Upper lobe of left lung (tissue), 6 donors: Measurements from ENCODE around the gene HDHD5. TPM values are rescaled to one million over a fixed set of nuclear protein-coding genes. Genes with fewer than 3 reads are reported as not detected.

Source experiments
- ATAC-seq, 2 donors: fragments of 200-7000 bp; cut with Tn5 transposase; one replicate each; pipeline ENCODE4 v1.9.1; 2022; ENCODE audit warnings: mild to moderate bottlenecking in 2 of 2, moderate library complexity in 2 of 2; ENCODE audit not compliant: low FRiP score in 2 of 2
- DNase-seq, 2 donors: peaks; one replicate each; pipeline ENCODE4 v3.0.0-alpha.2; 2019 to 2020
- H3K27ac ChIP-seq, 4 donors: fragments of 200-600 bp; sonication (generic); one replicate each; pipeline ENCODE4 v1.5.1; 2016 to 2019
- H3K27me3 ChIP-seq, 4 donors: fragments of 200-600 bp; sonication (generic); one replicate each; pipeline ENCODE4 v1.5.1; 2017 to 2019
- H3K36me3 ChIP-seq, 4 donors: fragments of 200-600 bp; sonication (generic); one replicate each; pipeline ENCODE4 v1.5.1; 2016 to 2019
- H3K4me1 ChIP-seq, 4 donors: fragments of 200-600 bp; sonication (generic); one replicate each; pipeline ENCODE4 v1.5.1; 2018 to 2019
- H3K4me3 ChIP-seq, 4 donors: fragments of 200-600 bp; sonication (generic); one replicate each; pipeline ENCODE4 v1.5.1; 2017 to 2019; ENCODE audit warnings: mild to moderate bottlenecking in 2 of 4, moderate library complexity in 1 of 4
- H3K9me3 ChIP-seq, 4 donors: fragments of 200-600 bp; sonication (generic); one replicate each; pipeline ENCODE4 v1.5.1; 2018 to 2019
- CTCF ChIP-seq, 6 experiments: fragments of 450-650 bp in 4 of 6; fragments of 200-600 bp in 2 of 6; sonication (generic) in 2 of 6; IDR thresholded peaks; one replicate each; pipeline ENCODE4 v1.5.1; 2016 to 2019; ENCODE audit warnings: antibody characterized with exemption in 6 of 6
- EP300 ChIP-seq, 4 donors: sonication (generic); formaldehyde crosslinking; IDR thresholded peaks; one replicate each; pipeline ENCODE4 v1.5.1; 2017; ENCODE audit warnings: antibody characterized with exemption in 4 of 4, control low read depth in 2 of 4
- POLR2A ChIP-seq, 4 donors: fragments of 450-650 bp; IDR thresholded peaks; one replicate each; pipeline ENCODE4 v1.5.1; 2016 to 2017; ENCODE audit warnings: antibody characterized with exemption in 4 of 4, mild to moderate bottlenecking in 2 of 4
- POLR2AphosphoS5 ChIP-seq, 2 donors: sonication (generic); formaldehyde crosslinking; IDR thresholded peaks; one replicate each; pipeline ENCODE4 v1.5.1; 2017; ENCODE audit warnings: antibody characterized with exemption in 2 of 2
- WGBS, 2 donors: methylation state at CpG; one replicate each; pipeline ENCODE4 v1.1.5; 2017 to 2018; 5-methylcytosine and 5-hydroxymethylcytosine counted together
- total RNA-seq, 6 donors: library from RNA; depleted of rRNA in 4 of 6; stranded (reverse); fragments of >200 nt in 4 of 6; gene quantifications; one replicate each; pipeline versions ENCODE4 v1.1.0 to v1.2.1, GENCODE V29; 2016 to 2021
- donor health status: DM: no; HTN: no; CAD: no; lungs with moderate emphysema.
- donor health status: DM: no; HTN: yes; CAD: no; lungs with severe emphysema.

Gene HDHD5
- total RNA-seq, 6 donors from 2014 or later = 28.0 to 47.1 (median 34.3) TPM

GRCh38 chr22:17117400-17117799, 41.7 kb downstream of the HDHD5 start:
- 36 to 60% methylated on average over 1 to 3 of the region's 3 CpGs for WGBS, 2 donors
- Histone ChIP-seq H3K9me3 (no peaks in the 10 kb centered on the region), H3K36me3 (no peaks in the 10 kb centered on the region), H3K27me3 (peaks cover 0 to 24% (median 11%) of the 10 kb centered on the region in 4 donors), H3K4me1 (peaks cover 24 to 50% (median 42%) of the 10 kb centered on the region in 4 donors), H3K27ac (peak overlapping the region in 2 of 4 donors; percentile 33 to 77), H3K4me3 (no peak overlapping the region)
- ATAC-seq (peak in 1 of 2 donors; percentile 35), DNase-seq (no peak)
- TF ChIP-seq CTCF (IDR thresholded peaks at IDR 0.05) (no peak), EP300 (IDR thresholded peaks at IDR 0.05) (no peak)

- no peak for ATAC-seq
- no peaks in the 10 kb centered on the region for H3K36me3 ChIP-seq
- H3K27me3 ChIP-seq = peaks cover 0 to 22% (median 10%) of the 10 kb centered on the region in 4 donors
- DNase-seq = no peak
- peaks cover 22 to 49% (median 40%) of the 10 kb centered on the region in 4 donors for H3K4me1 ChIP-seq
- TF ChIP-seq EP300 (IDR thresholded peaks at IDR 0.05) (no peak), POLR2AphosphoS5 (IDR thresholded peaks at IDR 0.05) (no peak), CTCF (IDR thresholded peaks at IDR 0.05) (no peak), POLR2A (IDR thresholded peaks at IDR 0.05) (no peak)
- H3K27ac ChIP-seq = peak overlapping the region in 2 of 4 donors; percentile 33 to 77
- WGBS, 2 donors = 51 to 55% methylated on average over 6 of the region's 6 CpGs
- no peaks in the 10 kb centered on the region for H3K9me3 ChIP-seq
- no peak overlapping the region for H3K4me3 ChIP-seq
These were observed 42.3 kb downstream of the HDHD5 start for GRCh38 chr22:17116572-17117330.

GRCh38 chr22:17115945-17116565, 43.0 kb downstream of the HDHD5 start:
- peaks cover 0 to 3% (median 0%) of the 10 kb centered on the region in 4 donors for H3K36me3 ChIP-seq
- no peak overlapping the region for H3K4me3 ChIP-seq
- peaks cover 17 to 42% (median 33%) of the 10 kb centered on the region in 4 donors for H3K4me1 ChIP-seq
- TF ChIP-seq POLR2AphosphoS5 (IDR thresholded peaks at IDR 0.05) (no peak), CTCF (IDR thresholded peaks at IDR 0.05) (no peak), EP300 (IDR thresholded peaks at IDR 0.05) (no peak), POLR2A (IDR thresholded peaks at IDR 0.05) (no peak)
- peaks cover 0 to 15% (median 6%) of the 10 kb centered on the region in 4 donors for H3K27me3 ChIP-seq
- no peak for ATAC-seq
- 45 to 54% methylated on average over 5 of the region's 5 CpGs for WGBS, 2 donors
- H3K9me3 ChIP-seq = no peaks in the 10 kb centered on the region
- no peak overlapping the region for H3K27ac ChIP-seq
- DNase-seq = no peak

GRCh38 chr22:17115236-17115635, 43.8 kb downstream of the HDHD5 start:
- no peak for ATAC-seq
- H3K36me3 ChIP-seq = peaks cover 0 to 8% (median 0%) of the 10 kb centered on the region in 4 donors
- no peak overlapping the region for H3K4me3 ChIP-seq
- TF ChIP-seq POLR2A (IDR thresholded peaks at IDR 0.05) (no peak), POLR2AphosphoS5 (IDR thresholded peaks at IDR 0.05) (no peak), CTCF (IDR thresholded peaks at IDR 0.05) (no peak), EP300 (IDR thresholded peaks at IDR 0.05) (no peak)
- H3K27ac ChIP-seq = no peak overlapping the region
- H3K9me3 ChIP-seq = no peaks in the 10 kb centered on the region
- whole genome bisulfite sequencing, 2 donors = 54 to 75% methylated on average over 2 to 4 of the region's 4 CpGs
- peaks cover 9 to 37% (median 27%) of the 10 kb centered on the region in 4 donors for H3K4me1 ChIP-seq
- peaks cover 0 to 10% (median 4%) of the 10 kb centered on the region in 4 donors for H3K27me3 ChIP-seq
- no peak for DNase-seq
